Naive thymus-derived CD8-positive, alpha-beta T cell (primary cell): ENCODE data around the gene OSCP1. TPM values are rescaled to one million over a fixed set of nuclear protein-coding genes. Genes with fewer than 3 reads are reported as not detected.

ENCODE experiments used
- ATAC-seq, 2 donors: fragments of 150-1000 bp; cut with Tn5 transposase in 1 of 2; sonication (Bioruptor Pico), chemical (Tn5 transposase) in 1 of 2; 1 replicate in 1 of 2; 2 replicates in 1 of 2; pipeline ENCODE4 v1.10.0; 2021; ENCODE audit warnings: mild to moderate bottlenecking in 2 of 2, moderate library complexity in 2 of 2
- POLR2A ChIA-PET: fragments of 350-600 bp; sonication (Branson Sonifier 250); formaldehyde crosslinking; loops from one replicate; lab custom pipeline; 2021; ENCODE audit warnings: antibody characterized with exemption; lab: Charles Lee
- DNase-seq, 10 donors: peaks; one replicate each; pipeline versions ENCODE4 v3.0.0 to v3.0.0-alpha.2; 2020 to 2022
- H3K27ac Mint-ChIP-seq, 10 donors: one replicate each; pipeline ENCODE4 v1.8.0; 2020 to 2022; ENCODE audit warnings: mild to moderate bottlenecking in 10 of 10, mixed read lengths in 10 of 10, moderate library complexity in 4 of 10, inconsistent platforms in 1 of 10
- H3K27me3 Mint-ChIP-seq, 5 donors: one replicate each; pipeline ENCODE4 v1.8.0; 2021 to 2022; ENCODE audit warnings: mixed read lengths in 5 of 5
- H3K36me3 Mint-ChIP-seq, 3 donors: one replicate each; pipeline ENCODE4 v1.8.0; 2020 to 2022; ENCODE audit warnings: mixed read lengths in 3 of 3, mild to moderate bottlenecking in 2 of 3, inconsistent platforms in 1 of 3
- H3K4me1 Mint-ChIP-seq, 4 donors: one replicate each; pipeline ENCODE4 v1.8.0; 2021 to 2022; ENCODE audit warnings: mixed read lengths in 4 of 4
- H3K4me3 Mint-ChIP-seq, 10 donors: one replicate each; pipeline ENCODE4 v1.8.0; 2020 to 2022; ENCODE audit warnings: mild to moderate bottlenecking in 10 of 10, mixed read lengths in 10 of 10, moderate library complexity in 6 of 10, inconsistent platforms in 1 of 10
- H3K9me3 Mint-ChIP-seq, 9 donors: one replicate each; pipeline ENCODE4 v1.8.0; 2020 to 2022; ENCODE audit warnings: mixed read lengths in 9 of 9, mild to moderate bottlenecking in 3 of 9, inconsistent platforms in 1 of 9, moderate library complexity in 1 of 9
- polyA plus RNA-seq, 3 donors: library from polyadenylated mRNA; unstranded; fragments of 300-500 nt; fragmentation: Illumina TruSeq; gene quantifications; one replicate each; pipeline ENCODE4 v1.2.3, GENCODE V29; 2021
- total RNA-seq, 8 experiments: library from RNA in 2 of 8; stranded (reverse) in 2 of 8; gene quantifications; one replicate each; pipeline ENCODE4 v1.2.3 and lab custom pipeline; 2021 to 2026

OSCP1 gene
- total and polyA plus RNA-seq, 5 experiments from 2014 or later, result 0.24 to 1.7 (median 1.4) TPM

GRCh38 chr1:36397083-36397377, 53.2 kb downstream of the OSCP1 start:
- no peaks in the 10 kb centered on the region for H3K9me3 Mint-ChIP-seq
- no peaks in the 10 kb centered on the region for H3K27me3 Mint-ChIP-seq
- H3K4me1 Mint-ChIP-seq, result peaks cover 17 to 59% (median 42%) of the 10 kb centered on the region in 4 donors
- DNase-seq (peak in 4 of 10 donors; percentile 8 to 51 (median 29)), ATAC-seq (peak; percentile 62 to 68)
- H3K27ac Mint-ChIP-seq, result peak overlapping the region; percentile 79 to 100 (median 99)
- H3K4me3 Mint-ChIP-seq, result peak overlapping the region; percentile 89 to 100 (median 98)
- POLR2A ChIA-PET, result interaction anchor here (0.8 to 6.8 kb wide), 10 partner anchors 8 to 90 kb away, joined by 3 to 59 read pairs (median 4); partner anchors contain the start of genes SH3D21 and STK40
- H3K36me3 Mint-ChIP-seq, result peaks cover 0 to 23% (median 6%) of the 10 kb centered on the region in 3 donors

- peak in 1 of 10 donors; percentile 28 for DNase-seq
- H3K27me3 Mint-ChIP-seq, result no peaks in the 10 kb centered on the region
- peak overlapping the region; percentile 89 to 100 (median 98) for H3K4me3 Mint-ChIP-seq
- no peak for ATAC-seq
- peaks cover 17 to 60% (median 43%) of the 10 kb centered on the region in 4 donors for H3K4me1 Mint-ChIP-seq
- H3K9me3 Mint-ChIP-seq, result no peaks in the 10 kb centered on the region
- POLR2A ChIA-PET, result interaction anchor here (0.9 to 6.8 kb wide), 6 partner anchors 11 to 90 kb away, joined by 3 to 59 read pairs (median 6); partner anchors contain the start of genes SH3D21 and STK40
- peaks cover 0 to 30% (median 7%) of the 10 kb centered on the region in 3 donors for H3K36me3 Mint-ChIP-seq
- peak overlapping the region in 8 of 10 donors; percentile 13 to 100 (median 98) for H3K27ac Mint-ChIP-seq
These were observed 53.9 kb downstream of the OSCP1 start for GRCh38 chr1:36396359-36396758.

DNA sequence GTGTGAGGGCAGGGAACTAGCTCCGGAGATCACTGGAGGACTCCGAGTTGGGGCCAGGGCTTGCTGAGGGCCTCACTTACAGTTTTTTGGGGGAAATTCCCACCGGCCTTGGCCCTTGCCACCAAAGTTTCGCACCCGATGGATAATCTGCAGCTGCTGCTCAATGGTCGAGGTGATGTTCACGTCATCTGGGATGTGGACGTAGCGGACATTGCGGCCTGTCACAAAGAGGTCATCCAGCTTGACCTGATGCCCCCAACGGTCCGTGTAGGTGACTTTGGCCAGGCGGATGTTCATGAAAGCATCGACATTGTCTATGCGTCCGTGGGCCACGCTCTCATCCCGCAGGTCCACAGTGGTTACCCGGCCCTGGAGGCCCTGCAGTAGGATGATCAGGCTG, 56.6 kb downstream of the OSCP1 start:
- ATAC-seq, result no peak
- peaks cover 17 to 75% (median 41%) of the 10 kb centered on the region in 4 donors for H3K4me1 Mint-ChIP-seq
- no peak overlapping the region for H3K4me3 Mint-ChIP-seq
- peak overlapping the region in 1 of 10 donors; percentile 56 for H3K27ac Mint-ChIP-seq
- POLR2A ChIA-PET, result interaction anchor here (1.7 kb wide), 1 partner anchor 27 kb away, joined by 8 read pairs; no protein-coding TSS in a partner anchor
- H3K27me3 Mint-ChIP-seq, result no peaks in the 10 kb centered on the region
- DNase-seq, result peak in 1 of 10 donors; percentile 49
- H3K9me3 Mint-ChIP-seq, result no peaks in the 10 kb centered on the region
- H3K36me3 Mint-ChIP-seq, result peaks cover 0 to 54% (median 11%) of the 10 kb centered on the region in 3 donors

DNA sequence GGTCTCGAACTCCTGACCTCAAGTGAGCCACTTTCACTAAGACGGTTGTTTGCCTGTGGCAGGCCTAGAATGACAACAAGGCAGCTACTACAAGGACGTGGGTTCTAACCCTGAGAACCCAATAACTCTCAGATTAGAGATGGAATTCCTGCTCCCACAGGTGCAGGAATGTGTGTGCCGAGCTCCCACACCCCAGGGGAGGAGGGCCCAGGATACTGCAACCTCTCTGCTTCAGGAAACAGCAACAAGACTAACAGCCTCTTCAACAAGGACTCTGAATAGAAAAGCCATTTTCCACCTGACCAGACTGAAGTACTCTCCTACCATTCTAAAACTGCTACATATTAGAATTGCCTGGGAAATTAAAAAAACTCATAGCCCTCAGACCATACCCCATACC, 57.4 kb downstream of the OSCP1 start:
- no peak for ATAC-seq
- Mint-ChIP-seq H3K4me1 (peaks cover 13 to 72% (median 36%) of the 10 kb centered on the region in 4 donors), H3K9me3 (no peaks in the 10 kb centered on the region), H3K27ac (peak overlapping the region in 1 of 10 donors; percentile 72), H3K27me3 (no peaks in the 10 kb centered on the region), H3K4me3 (no peak overlapping the region), H3K36me3 (peaks cover 0 to 54% (median 11%) of the 10 kb centered on the region in 3 donors)
- POLR2A ChIA-PET, result interaction anchor here (0.6 kb wide), 1 partner anchor 12 kb away, joined by 3 read pairs; no protein-coding TSS in a partner anchor
- peak in 1 of 10 donors; percentile 11 for DNase-seq

GRCh38 chr1:36391271-36391670, 59.0 kb downstream of the OSCP1 start:
- no peaks in the 10 kb centered on the region for H3K27me3 Mint-ChIP-seq
- peaks cover 0 to 53% (median 10%) of the 10 kb centered on the region in 3 donors for H3K36me3 Mint-ChIP-seq
- peak overlapping the region in 4 of 10 donors; percentile 58 to 74 (median 66) for H3K27ac Mint-ChIP-seq
- H3K9me3 Mint-ChIP-seq, result no peaks in the 10 kb centered on the region
- no peak for ATAC-seq
- peaks cover 12 to 74% (median 28%) of the 10 kb centered on the region in 4 donors for H3K4me1 Mint-ChIP-seq
- POLR2A ChIA-PET, result interaction anchor here (1.5 kb wide), 1 partner anchor 13 kb away, joined by 4 read pairs; no protein-coding TSS in a partner anchor
- H3K4me3 Mint-ChIP-seq, result peak overlapping the region in 2 of 10 donors; percentile 2 to 36
- peak in 1 of 10 donors; percentile 46 for DNase-seq

DNA sequence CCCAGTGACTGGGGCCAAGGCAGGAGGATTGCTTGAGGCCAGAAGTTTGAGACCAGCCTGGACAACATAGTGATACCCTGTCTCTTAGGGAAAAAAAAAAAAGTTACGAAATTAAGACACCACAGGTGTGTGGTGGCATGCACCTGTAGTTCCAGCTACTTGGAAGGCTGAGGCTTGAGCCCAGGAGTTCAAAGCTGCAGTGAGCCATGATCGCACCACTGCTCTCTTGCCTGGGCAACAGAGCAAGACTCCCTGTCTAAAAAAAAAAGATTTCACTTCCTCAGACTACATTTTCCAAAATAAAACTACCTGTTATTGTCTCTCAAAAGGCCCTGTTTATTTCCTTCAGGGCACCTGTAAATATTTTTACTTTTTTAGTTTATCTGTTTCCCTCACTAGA, 59.8 kb downstream of the OSCP1 start:
- POLR2A ChIA-PET, result interaction anchor here (1.0 to 1.5 kb wide), 2 partner anchors 13 to 22 kb away, joined by 3 to 4 read pairs; no protein-coding TSS in a partner anchor
- H3K27me3 Mint-ChIP-seq, result no peaks in the 10 kb centered on the region
- peaks cover 13 to 73% (median 28%) of the 10 kb centered on the region in 4 donors for H3K4me1 Mint-ChIP-seq
- peaks cover 0 to 51% (median 10%) of the 10 kb centered on the region in 3 donors for H3K36me3 Mint-ChIP-seq
- DNase-seq, result peak in 1 of 10 donors; percentile 46
- no peak for ATAC-seq
- H3K27ac Mint-ChIP-seq, result peak overlapping the region in 4 of 10 donors; percentile 20 to 70 (median 68)
- H3K4me3 Mint-ChIP-seq, result peak overlapping the region in 1 of 10 donors; percentile 16
- no peaks in the 10 kb centered on the region for H3K9me3 Mint-ChIP-seq

DNA sequence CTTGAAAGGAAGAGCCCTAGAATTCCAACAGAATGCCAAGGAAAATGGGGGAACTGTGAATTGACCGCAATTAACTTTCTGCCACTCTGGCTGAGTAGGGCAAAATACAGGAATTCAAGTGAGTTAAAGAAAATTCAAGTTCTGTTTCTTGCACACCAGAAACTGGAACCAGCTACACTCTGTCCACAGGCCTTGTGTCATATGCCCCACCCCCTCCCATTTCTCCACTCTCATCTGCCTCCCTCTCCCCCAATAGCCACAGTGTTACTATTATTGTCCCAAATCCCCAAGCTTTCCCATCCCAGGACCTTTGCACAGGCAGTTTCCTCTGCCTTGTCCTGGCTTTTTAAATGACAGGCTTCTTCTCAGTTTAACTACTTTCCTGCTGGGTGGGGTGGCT, 60.3 kb downstream of the OSCP1 start:
- DNase-seq (peak in 1 of 10 donors; percentile 13), ATAC-seq (no peak)
- H3K9me3 Mint-ChIP-seq, result no peaks in the 10 kb centered on the region
- peaks cover 13 to 72% (median 27%) of the 10 kb centered on the region in 4 donors for H3K4me1 Mint-ChIP-seq
- H3K4me3 Mint-ChIP-seq, result peak overlapping the region in 1 of 10 donors; percentile 15
- POLR2A ChIA-PET, result interaction anchor here (1.0 to 1.5 kb wide), 2 partner anchors 12 to 22 kb away, joined by 3 to 4 read pairs; no protein-coding TSS in a partner anchor
- H3K27ac Mint-ChIP-seq, result peak overlapping the region in 6 of 10 donors; percentile 20 to 72 (median 59)
- peaks cover 0 to 51% (median 10%) of the 10 kb centered on the region in 3 donors for H3K36me3 Mint-ChIP-seq
- H3K27me3 Mint-ChIP-seq, result no peaks in the 10 kb centered on the region

DNA sequence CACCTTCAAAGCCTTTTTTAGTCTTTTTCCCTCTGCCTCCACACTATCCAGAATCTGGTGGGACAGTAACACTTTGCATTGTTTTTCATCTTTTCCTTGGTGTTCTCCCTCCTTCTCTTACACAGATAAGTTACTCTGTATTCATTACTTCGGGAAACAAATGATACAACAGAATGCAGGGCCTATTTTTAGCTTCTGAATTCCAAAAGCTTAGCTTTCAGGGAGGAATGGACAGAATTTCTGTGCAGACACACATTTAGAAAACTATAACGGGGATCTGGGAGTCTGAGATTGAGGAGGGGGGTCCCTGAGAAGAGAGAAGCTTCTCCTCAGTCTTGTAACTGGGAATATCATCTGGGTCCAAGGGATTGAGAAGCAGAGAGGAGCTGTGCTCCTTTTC, 61.0 kb downstream of the OSCP1 start:
- POLR2A ChIA-PET, result interaction anchor here (1.3 kb wide), 1 partner anchor 8 kb away, joined by 5 read pairs; the partner anchor contains the start of gene LSM10
- H3K36me3 Mint-ChIP-seq, result peaks cover 0 to 51% (median 10%) of the 10 kb centered on the region in 3 donors
- H3K27ac Mint-ChIP-seq, result peak overlapping the region in 5 of 10 donors; percentile 22 to 73 (median 56)
- DNase-seq, result no peak
- no peak for ATAC-seq
- H3K9me3 Mint-ChIP-seq, result no peaks in the 10 kb centered on the region
- H3K4me3 Mint-ChIP-seq, result no peak overlapping the region
- H3K4me1 Mint-ChIP-seq, result peaks cover 16 to 72% (median 29%) of the 10 kb centered on the region in 4 donors
- no peaks in the 10 kb centered on the region for H3K27me3 Mint-ChIP-seq

- peaks cover 0 to 37% (median 5%) of the 10 kb centered on the region in 3 donors for H3K36me3 Mint-ChIP-seq
- DNase-seq (peak in 1 of 10 donors; percentile 13), ATAC-seq (no peak)
- H3K4me1 Mint-ChIP-seq, result peaks cover 25 to 77% (median 43%) of the 10 kb centered on the region in 4 donors
- no peaks in the 10 kb centered on the region for H3K27me3 Mint-ChIP-seq
- peak overlapping the region in 3 of 10 donors; percentile 80 to 91 (median 85) for H3K4me3 Mint-ChIP-seq
- H3K27ac Mint-ChIP-seq, result peak overlapping the region in 9 of 10 donors; percentile 95 to 98 (median 96)
- POLR2A ChIA-PET, result interaction anchor here (0.6 to 5.1 kb wide), 8 partner anchors 9 to 238 kb away, joined by 3 to 59 read pairs (median 3); partner anchors contain the start of genes LSM10, OSCP1, THRAP3 and TRAPPC3
- no peaks in the 10 kb centered on the region for H3K9me3 Mint-ChIP-seq
These were observed 62.9 kb downstream of the OSCP1 start for GRCh38 chr1:36387141-36387949.

DNA sequence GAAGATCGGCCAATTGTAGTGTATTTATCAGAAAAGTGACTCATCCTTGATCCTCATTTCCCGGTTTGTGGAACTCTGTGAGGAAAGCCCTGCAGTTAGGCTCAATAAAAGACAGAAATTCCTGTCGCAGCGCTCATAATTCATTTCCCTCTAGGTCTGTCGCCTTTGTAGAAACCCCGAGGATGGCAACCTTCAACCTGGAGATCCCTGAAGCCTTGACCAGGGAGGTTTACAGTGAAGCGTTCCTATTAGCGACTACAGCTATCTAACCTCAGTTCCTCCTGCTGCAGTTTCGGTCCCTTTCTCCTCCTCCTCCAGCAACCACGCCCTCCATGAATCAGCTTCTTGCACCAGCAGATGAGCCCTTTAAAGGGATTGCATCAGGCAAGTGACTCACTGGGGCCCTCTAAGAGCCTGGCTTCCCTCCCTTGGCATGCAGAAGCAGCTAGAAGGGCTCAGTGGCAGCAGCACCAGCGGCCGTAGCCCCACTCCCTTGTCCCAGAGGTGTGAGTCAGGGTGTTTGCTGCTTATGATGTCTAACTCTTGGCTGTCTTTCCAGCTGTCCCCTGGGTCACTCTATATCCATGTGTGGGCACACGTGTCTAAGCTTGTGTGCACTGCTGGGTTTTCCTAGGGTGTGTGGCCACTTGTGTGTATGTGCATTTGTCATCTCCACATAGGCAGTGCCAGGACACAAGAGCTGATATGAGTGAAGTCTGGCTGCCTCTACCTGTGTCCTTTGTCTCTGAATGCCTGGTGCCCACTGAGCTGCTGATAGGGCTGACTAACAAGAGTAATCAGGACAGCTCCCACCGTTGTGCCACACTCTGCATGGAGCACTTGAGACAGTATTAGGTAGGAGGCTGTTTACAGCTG, 63.7 kb downstream of the OSCP1 start:
- POLR2A ChIA-PET, result interaction anchor here (1.0 to 5.1 kb wide), 8 partner anchors 8 to 237 kb away, joined by 3 to 59 read pairs (median 3); partner anchors contain the start of genes LSM10, OSCP1, THRAP3 and TRAPPC3
- no peaks in the 10 kb centered on the region for H3K27me3 Mint-ChIP-seq
- H3K36me3 Mint-ChIP-seq, result peaks cover 0 to 29% (median 5%) of the 10 kb centered on the region in 3 donors
- H3K9me3 Mint-ChIP-seq, result no peaks in the 10 kb centered on the region
- peak overlapping the region; percentile 85 to 98 (median 96) for H3K27ac Mint-ChIP-seq
- DNase-seq (peak in 8 of 10 donors; percentile 34 to 89 (median 54)), ATAC-seq (peak; percentile 12 to 47)
- peak overlapping the region; percentile 80 to 96 (median 90) for H3K4me3 Mint-ChIP-seq
- H3K4me1 Mint-ChIP-seq, result peaks cover 29 to 78% (median 47%) of the 10 kb centered on the region in 4 donors
